ENCODE measurements around the gene CD27.

DNA sequence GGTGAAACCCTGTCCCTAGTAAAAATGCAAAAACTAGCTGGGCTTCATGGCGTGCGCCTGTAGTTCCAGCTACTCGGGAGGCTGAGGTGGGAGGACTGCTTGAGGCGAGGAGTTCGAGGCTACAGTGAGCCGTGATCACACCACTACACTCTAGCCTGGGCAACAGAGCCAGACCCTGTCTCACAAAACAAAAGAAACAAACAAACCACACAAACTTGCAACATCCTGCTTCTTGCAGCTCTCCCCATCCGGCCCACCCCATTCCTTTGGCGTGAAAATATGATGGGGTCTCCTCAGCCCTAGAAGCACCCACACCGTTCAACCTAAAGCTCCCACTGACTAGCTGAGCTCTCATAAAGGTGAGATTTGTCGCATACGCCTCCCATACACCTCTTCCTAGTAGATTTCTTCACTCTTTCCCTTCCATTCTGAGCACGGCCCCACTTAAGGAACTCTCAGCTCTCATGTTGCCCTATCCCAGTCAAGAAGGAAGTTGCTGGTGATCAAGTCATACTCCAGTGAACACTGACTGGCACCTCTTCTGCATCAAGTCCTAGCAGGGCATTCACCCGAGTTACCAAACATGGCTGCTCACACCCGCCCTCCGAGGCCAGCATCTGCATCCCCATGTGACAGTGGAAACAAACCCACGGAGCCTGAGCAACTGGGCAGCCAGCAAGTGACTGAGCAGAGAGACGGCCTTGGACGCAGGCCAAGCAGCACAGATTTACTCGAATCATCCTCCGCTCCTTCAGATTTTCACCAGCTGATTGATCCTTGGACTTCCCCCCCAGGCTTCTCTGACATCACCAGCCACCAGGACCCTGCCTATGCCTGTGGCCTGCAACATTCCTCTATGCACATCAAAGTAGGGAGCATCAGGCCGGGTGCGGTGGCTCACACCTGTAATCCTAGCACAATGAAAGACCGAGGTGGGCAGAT is 18.9 kb upstream of the CD27 start:
- TF ChIP-seq, protein P1, sequence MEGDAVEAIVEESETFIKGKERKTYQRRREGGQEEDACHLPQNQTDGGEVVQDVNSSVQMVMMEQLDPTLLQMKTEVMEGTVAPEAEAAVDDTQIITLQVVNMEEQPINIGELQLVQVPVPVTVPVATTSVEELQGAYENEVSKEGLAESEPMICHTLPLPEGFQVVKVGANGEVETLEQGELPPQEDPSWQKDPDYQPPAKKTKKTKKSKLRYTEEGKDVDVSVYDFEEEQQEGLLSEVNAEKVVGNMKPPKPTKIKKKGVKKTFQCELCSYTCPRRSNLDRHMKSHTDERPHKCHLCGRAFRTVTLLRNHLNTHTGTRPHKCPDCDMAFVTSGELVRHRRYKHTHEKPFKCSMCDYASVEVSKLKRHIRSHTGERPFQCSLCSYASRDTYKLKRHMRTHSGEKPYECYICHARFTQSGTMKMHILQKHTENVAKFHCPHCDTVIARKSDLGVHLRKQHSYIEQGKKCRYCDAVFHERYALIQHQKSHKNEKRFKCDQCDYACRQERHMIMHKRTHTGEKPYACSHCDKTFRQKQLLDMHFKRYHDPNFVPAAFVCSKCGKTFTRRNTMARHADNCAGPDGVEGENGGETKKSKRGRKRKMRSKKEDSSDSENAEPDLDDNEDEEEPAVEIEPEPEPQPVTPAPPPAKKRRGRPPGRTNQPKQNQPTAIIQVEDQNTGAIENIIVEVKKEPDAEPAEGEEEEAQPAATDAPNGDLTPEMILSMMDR (IDR thresholded peaks at IDR 0.05): no peak
- no peak for TF ChIP-seq EZH2phosphoT487 (IDR thresholded peaks at IDR 0.05)
- TF ChIP-seq EZH2 (IDR thresholded peaks at IDR 0.05): no peak
